ENCODE data around the gene CTNNBL1.
A peak's percentile ranks its signal among the peaks of the same experiment; 100 is the strongest.
"Not testable (repeated sequence)": the region's sequence is repeated elsewhere in the genome, so short reads cannot be mapped to it uniquely, and the experiment has no call there.

CTNNBL1 gene

DNA sequence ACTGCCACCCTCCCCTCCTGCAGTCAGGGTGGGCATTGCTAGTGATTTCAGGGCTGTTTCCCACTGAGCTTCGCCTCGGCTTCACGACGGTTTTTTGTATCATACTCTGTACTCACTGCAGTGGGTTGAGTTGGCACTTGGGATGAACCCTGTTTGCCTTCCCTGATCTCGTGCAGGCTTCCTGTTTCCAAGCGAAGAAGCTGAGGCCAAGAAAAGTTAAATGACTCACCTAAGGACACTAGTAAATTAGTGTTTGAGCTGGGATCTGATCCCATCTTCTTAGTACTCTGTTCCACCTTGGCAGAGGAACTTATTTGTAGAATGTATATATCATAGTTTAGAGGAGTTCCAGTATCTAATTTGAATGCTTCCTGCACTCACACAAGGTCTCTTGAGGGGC is 158.8 kb downstream of the CTNNBL1 start:
- H3K4me3 ChIP-seq (replicated peaks; ENCODE audit: low read depth, low read length) = no peak overlapping the region
- TF ChIP-seq, protein P1, sequence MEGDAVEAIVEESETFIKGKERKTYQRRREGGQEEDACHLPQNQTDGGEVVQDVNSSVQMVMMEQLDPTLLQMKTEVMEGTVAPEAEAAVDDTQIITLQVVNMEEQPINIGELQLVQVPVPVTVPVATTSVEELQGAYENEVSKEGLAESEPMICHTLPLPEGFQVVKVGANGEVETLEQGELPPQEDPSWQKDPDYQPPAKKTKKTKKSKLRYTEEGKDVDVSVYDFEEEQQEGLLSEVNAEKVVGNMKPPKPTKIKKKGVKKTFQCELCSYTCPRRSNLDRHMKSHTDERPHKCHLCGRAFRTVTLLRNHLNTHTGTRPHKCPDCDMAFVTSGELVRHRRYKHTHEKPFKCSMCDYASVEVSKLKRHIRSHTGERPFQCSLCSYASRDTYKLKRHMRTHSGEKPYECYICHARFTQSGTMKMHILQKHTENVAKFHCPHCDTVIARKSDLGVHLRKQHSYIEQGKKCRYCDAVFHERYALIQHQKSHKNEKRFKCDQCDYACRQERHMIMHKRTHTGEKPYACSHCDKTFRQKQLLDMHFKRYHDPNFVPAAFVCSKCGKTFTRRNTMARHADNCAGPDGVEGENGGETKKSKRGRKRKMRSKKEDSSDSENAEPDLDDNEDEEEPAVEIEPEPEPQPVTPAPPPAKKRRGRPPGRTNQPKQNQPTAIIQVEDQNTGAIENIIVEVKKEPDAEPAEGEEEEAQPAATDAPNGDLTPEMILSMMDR (IDR thresholded peaks at IDR 0.05; ENCODE audit: low read length, missing control alignments) = no peak
- no peak for DNase-seq (ENCODE audit: low read depth)

DNA sequence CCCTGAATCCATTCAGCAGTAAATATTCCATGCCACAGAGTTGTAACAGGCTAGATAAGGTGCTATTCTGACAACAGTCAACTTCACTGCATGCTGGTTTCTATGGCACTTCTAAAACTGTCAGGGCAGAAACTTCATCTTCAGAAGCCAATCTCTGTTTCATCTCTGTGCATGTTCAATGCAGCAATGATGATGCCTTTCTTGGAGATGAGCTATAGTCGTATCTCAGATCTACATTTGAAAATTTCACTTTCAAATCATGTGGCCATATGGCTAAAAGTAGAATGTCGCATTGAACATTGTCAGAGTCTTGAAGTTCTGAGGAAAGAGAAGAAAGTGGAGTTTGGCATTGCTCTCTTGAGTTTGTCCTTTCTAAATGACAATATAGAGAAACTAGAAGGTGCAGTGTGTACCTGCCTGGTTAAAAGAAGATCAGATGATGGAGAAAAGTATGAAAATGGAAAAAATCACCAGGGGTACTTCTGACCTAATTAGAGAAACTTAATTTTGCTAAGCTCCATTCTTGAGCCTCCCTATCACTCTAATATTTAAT is 160.1 kb downstream of the CTNNBL1 start:
- no peak overlapping the region for H3K4me3 ChIP-seq (replicated peaks; ENCODE audit: low read depth, low read length)
- no peak for DNase-seq (ENCODE audit: low read depth)
- TF ChIP-seq, protein P1 (IDR thresholded peaks at IDR 0.05; ENCODE audit: low read length, missing control alignments) = no peak

DNA sequence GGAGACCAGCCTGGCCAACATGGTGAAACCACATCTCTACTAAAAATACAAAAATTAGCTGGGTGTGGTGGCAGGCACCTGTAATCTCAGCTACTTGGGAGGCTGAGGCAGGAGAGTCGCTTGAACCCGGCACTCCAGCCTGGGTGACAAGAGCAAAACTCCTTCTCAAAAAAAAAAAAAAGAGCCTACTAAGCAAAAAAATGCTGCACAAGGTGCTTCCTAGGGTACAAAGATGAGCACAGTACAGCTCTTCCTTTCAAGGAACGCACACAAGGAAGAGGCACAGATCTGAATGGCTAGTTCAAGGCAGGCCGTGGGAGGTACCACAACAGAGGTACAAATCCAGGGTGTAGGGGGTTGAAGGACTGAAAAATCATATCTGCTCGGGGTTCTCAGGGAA is 162.2 kb downstream of the CTNNBL1 start:
- H3K4me3 ChIP-seq (replicated peaks; ENCODE audit: low read depth, low read length); DNase-seq (ENCODE audit: low read depth): not testable (repeated sequence)

GRCh38 chr20:37856932-37857660 is 163.3 kb downstream of the CTNNBL1 start:
- peak; percentile 45 for DNase-seq (ENCODE audit: low read depth)

GRCh38 chr20:37859406-37860171 is 165.8 kb downstream of the CTNNBL1 start:
- TF ChIP-seq, protein P1 (IDR thresholded peaks at IDR 0.05; ENCODE audit: low read length, missing control alignments) = no peak
- no peak overlapping the region for H3K4me3 ChIP-seq (replicated peaks; ENCODE audit: low read depth, low read length)
- DNase-seq (ENCODE audit: low read depth) = no peak

More at GRCh38 chr20:37856932-37857660, 163.3 kb downstream of the CTNNBL1 start:
- TF ChIP-seq, protein P1 (IDR thresholded peaks at IDR 0.05; ENCODE audit: low read length, missing control alignments) = no peak
- H3K4me3 ChIP-seq (replicated peaks; ENCODE audit: low read depth, low read length) = no peak overlapping the region

DNA sequence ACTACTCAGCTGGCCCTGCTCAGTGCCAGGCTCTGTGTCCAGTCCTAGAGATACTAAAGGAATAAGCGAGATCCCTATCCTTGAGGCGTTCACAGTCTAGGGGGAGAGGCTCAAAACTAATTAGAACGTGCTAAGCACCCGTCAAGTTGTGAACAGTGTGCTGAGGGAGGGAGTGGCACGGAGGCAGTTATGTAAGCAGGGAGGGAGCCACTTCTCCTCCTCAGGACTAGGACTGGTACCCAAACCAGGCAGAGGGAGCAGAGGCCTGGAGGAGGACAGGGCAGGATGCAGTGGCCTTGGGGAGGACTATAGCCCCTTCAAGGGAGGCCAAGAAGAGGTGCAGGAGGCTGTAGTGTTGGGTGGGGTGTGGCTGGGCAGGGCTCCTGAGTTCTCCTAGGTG is 169.5 kb downstream of the CTNNBL1 start:
- H3K4me3 ChIP-seq (replicated peaks; ENCODE audit: low read depth, low read length) = no peak overlapping the region
- TF ChIP-seq, protein P1 (IDR thresholded peaks at IDR 0.05; ENCODE audit: low read length, missing control alignments) = no peak
- no peak for DNase-seq (ENCODE audit: low read depth)

DNA sequence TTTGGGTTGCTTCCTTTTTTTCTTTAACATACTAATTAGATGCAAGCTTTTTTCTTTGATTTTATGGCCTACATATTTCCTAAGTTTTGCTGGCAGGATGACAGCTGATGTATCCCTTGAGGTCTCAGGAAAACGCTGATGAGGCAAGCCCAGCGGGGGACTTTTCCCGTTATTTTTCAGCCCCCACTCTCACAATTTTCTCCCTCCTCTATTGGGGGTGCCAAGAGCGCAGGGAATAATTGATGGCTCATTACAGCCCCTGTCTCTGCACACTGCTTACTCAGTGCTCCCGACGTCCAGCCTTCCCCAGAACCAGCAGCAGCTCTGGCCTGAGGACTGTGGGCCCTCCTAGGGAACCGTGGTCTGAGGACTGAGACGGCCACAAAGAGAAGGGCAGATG is 170.5 kb downstream of the CTNNBL1 start:
- no peak for DNase-seq (ENCODE audit: low read depth)
- TF ChIP-seq, protein P1 (IDR thresholded peaks at IDR 0.05; ENCODE audit: low read length, missing control alignments) = no peak
- H3K4me3 ChIP-seq (replicated peaks; ENCODE audit: low read depth, low read length) = no peak overlapping the region
